Adrenal gland (tissue), 5 donors: Measurements from ENCODE around the gene CHPF.

ENCODE experiments used
- POLR2A ChIP-seq, 2 donors: fragments of 450-650 bp; IDR thresholded peaks; one replicate each; pipeline ENCODE4 v1.6.1; 2017; ENCODE audit warnings: antibody characterized with exemption in 2 of 2, mild to moderate bottlenecking in 2 of 2, moderate library complexity in 1 of 2
- TF ChIP-seq, protein P1 (sequence below), 6 experiments: fragments of 450-650 bp in 4 of 6; fragments of 200-600 bp in 2 of 6; sonication (generic) in 1 of 6; IDR thresholded peaks; 1 replicate in 5 of 6; 2 replicates in 1 of 6; pipeline versions ENCODE4 v1.5.1 to v1.8.0; 2016 to 2021; ENCODE audit warnings: antibody characterized with exemption in 6 of 6, mild to moderate bottlenecking in 2 of 6, moderate library complexity in 1 of 6
- donor health status: DM: no; HTN: no; CAD: no.

DNA sequence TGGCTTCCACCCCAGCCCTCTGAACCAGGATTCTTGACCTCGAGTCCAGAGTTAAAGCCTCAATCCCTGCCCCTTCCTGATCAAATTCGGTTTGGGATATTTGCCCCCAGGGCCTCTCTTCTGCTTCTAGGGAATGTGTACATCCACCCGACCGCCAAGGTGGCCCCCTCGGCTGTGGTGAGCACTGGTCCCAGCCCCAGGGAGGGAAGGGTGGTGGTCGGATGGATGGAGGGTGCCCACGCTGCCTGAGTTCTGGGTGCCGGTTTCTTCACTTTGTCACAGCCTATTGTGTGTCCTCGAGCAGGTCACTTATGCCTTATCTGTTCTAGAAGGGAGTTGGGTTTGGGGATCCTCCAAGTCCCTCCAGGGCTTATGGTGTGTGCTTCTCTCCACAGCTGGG, 38.0 kb downstream of the CHPF start:
- TF ChIP-seq, protein P1, sequence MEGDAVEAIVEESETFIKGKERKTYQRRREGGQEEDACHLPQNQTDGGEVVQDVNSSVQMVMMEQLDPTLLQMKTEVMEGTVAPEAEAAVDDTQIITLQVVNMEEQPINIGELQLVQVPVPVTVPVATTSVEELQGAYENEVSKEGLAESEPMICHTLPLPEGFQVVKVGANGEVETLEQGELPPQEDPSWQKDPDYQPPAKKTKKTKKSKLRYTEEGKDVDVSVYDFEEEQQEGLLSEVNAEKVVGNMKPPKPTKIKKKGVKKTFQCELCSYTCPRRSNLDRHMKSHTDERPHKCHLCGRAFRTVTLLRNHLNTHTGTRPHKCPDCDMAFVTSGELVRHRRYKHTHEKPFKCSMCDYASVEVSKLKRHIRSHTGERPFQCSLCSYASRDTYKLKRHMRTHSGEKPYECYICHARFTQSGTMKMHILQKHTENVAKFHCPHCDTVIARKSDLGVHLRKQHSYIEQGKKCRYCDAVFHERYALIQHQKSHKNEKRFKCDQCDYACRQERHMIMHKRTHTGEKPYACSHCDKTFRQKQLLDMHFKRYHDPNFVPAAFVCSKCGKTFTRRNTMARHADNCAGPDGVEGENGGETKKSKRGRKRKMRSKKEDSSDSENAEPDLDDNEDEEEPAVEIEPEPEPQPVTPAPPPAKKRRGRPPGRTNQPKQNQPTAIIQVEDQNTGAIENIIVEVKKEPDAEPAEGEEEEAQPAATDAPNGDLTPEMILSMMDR (IDR thresholded peaks at IDR 0.05): no peak
- no peak for TF ChIP-seq POLR2A (IDR thresholded peaks at IDR 0.05)
